Measurements from ENCODE around the gene LBHD2. TPM values are rescaled to one million over a fixed set of nuclear protein-coding genes. Genes with fewer than 3 reads are reported as not detected.
"Not testable (repeated sequence)": the region's sequence is repeated elsewhere in the genome, so short reads cannot be mapped to it uniquely, and the experiment has no call there.

Gene LBHD2
- total RNA-seq, 1 donor from 2014 or later, result not detected

DNA sequence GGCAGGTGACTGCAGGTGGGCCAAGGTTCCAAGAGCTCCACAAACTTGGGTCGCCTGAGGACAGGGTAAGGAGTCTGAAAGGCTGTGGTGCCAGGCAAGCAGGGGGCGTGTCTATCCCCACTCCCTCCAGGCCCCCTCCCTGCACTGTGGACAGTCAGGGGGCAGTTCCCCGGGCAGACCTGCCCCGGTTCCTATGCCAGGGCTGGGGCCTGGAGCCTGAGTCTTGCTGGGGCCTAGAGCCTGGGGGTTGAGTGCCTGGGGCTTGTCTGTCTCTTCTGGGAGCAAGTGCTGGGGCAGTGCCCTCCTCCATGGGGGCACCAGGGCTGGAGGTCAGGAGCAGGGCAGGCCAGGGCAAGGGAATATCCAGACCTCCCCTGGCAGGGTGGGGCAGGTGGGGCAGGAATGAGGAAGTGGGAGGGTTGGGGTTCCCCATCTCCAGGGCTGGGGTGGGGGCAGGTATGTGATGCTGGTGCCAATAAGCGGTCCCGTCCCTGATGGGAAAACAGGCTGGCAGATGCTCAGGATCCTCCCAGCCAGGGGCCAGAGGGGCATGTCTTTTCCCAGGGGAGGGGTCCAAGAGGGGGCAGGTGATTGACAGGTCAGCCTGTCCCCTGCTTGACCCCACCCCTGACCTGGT lies 27.3 kb downstream of the LBHD2 start:
- no peak for DNase-seq (ENCODE audit: low spot score)
- Mint-ChIP-seq H3K4me1 (ENCODE audit: unreplicated experiment) (peaks cover 7% of the 10 kb centered on the region), H3K36me3 (ENCODE audit: low read depth, unreplicated experiment) (no peaks in the 10 kb centered on the region), H3K27ac (ENCODE audit: unreplicated experiment) (no peak overlapping the region), H3K4me3 (ENCODE audit: unreplicated experiment) (no peak overlapping the region), H3K9me3 (ENCODE audit: unreplicated experiment) (no peaks in the 10 kb centered on the region), H3K27me3 (ENCODE audit: unreplicated experiment) (peaks cover 6% of the 10 kb centered on the region)
- TF ChIP-seq, protein P1, sequence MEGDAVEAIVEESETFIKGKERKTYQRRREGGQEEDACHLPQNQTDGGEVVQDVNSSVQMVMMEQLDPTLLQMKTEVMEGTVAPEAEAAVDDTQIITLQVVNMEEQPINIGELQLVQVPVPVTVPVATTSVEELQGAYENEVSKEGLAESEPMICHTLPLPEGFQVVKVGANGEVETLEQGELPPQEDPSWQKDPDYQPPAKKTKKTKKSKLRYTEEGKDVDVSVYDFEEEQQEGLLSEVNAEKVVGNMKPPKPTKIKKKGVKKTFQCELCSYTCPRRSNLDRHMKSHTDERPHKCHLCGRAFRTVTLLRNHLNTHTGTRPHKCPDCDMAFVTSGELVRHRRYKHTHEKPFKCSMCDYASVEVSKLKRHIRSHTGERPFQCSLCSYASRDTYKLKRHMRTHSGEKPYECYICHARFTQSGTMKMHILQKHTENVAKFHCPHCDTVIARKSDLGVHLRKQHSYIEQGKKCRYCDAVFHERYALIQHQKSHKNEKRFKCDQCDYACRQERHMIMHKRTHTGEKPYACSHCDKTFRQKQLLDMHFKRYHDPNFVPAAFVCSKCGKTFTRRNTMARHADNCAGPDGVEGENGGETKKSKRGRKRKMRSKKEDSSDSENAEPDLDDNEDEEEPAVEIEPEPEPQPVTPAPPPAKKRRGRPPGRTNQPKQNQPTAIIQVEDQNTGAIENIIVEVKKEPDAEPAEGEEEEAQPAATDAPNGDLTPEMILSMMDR (IDR thresholded peaks at IDR 0.05; ENCODE audit: unreplicated experiment), result no peak

DNA sequence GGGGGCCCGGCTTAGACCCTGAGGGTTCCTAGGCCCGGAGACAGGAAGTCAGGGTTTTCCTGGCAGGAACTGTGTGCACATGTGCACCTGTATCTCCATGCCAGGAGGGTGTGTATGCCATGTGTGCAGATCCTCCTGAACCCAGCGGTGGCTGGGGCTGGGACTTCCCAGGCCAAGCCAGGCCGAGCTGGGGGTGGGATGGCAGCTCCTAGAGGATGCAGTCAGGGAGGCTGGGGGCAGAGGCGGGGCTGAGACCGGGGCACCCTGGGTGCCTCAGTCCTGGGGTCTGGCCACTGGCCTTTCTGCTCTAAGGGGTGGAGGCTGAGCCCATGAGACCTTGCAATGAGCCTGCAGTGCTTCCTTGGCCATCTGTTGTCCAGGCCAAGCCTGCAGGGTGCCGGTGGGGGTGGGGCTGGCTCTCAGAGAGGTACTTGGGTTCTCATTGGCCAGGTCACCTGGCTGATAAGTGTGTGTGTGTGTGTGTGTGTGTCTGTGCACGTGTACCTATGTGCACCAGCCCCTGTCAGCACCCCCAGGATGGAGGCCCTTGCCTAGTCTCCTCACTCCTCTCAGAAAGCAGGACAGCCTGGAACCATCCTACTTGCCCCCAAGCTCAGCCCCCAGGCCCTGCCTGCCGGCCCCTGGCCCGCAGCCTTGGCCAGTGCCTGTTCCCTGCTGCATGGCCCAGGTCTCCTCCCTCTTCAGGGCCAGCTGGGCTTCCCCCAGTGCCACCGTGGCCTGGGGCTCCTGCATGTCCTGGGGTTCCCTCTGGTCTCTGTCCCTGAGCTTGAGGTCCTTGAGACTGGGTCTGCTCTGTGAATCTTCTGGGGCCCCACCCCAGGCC lies 28.6 kb downstream of the LBHD2 start:
- H3K4me1 Mint-ChIP-seq (ENCODE audit: unreplicated experiment), result peaks cover 9% of the 10 kb centered on the region
- TF ChIP-seq, protein P1 (IDR thresholded peaks at IDR 0.05; ENCODE audit: unreplicated experiment), result no peak
- H3K27ac Mint-ChIP-seq (ENCODE audit: unreplicated experiment), result no peak overlapping the region
- peaks cover 8% of the 10 kb centered on the region for H3K27me3 Mint-ChIP-seq (ENCODE audit: unreplicated experiment)
- H3K4me3 Mint-ChIP-seq (ENCODE audit: unreplicated experiment), result no peak overlapping the region
- no peaks in the 10 kb centered on the region for H3K36me3 Mint-ChIP-seq (ENCODE audit: low read depth, unreplicated experiment)
- DNase-seq (ENCODE audit: low spot score), result no peak
- no peaks in the 10 kb centered on the region for H3K9me3 Mint-ChIP-seq (ENCODE audit: unreplicated experiment)

GRCh38 chr14:103113303-103113702 lies 29.3 kb downstream of the LBHD2 start:
- peaks cover 8% of the 10 kb centered on the region for H3K27me3 Mint-ChIP-seq (ENCODE audit: unreplicated experiment)
- H3K4me1 Mint-ChIP-seq (ENCODE audit: unreplicated experiment), result peaks cover 9% of the 10 kb centered on the region
- TF ChIP-seq, protein P1 (IDR thresholded peaks at IDR 0.05; ENCODE audit: unreplicated experiment), result no peak
- H3K36me3 Mint-ChIP-seq (ENCODE audit: low read depth, unreplicated experiment), result no peaks in the 10 kb centered on the region
- no peak overlapping the region for H3K27ac Mint-ChIP-seq (ENCODE audit: unreplicated experiment)
- H3K4me3 Mint-ChIP-seq (ENCODE audit: unreplicated experiment), result no peak overlapping the region
- no peak for DNase-seq (ENCODE audit: low spot score)
- no peaks in the 10 kb centered on the region for H3K9me3 Mint-ChIP-seq (ENCODE audit: unreplicated experiment)

- Mint-ChIP-seq H3K4me1 (ENCODE audit: unreplicated experiment) (peaks cover 9% of the 10 kb centered on the region), H3K9me3 (ENCODE audit: unreplicated experiment) (no peaks in the 10 kb centered on the region), H3K4me3 (ENCODE audit: unreplicated experiment) (no peak overlapping the region), H3K36me3 (ENCODE audit: low read depth, unreplicated experiment) (no peaks in the 10 kb centered on the region), H3K27ac (ENCODE audit: unreplicated experiment) (no peak overlapping the region), H3K27me3 (ENCODE audit: unreplicated experiment) (peaks cover 8% of the 10 kb centered on the region)
- TF ChIP-seq, protein P1 (IDR thresholded peaks at IDR 0.05; ENCODE audit: unreplicated experiment), result no peak
- DNase-seq (ENCODE audit: low spot score), result no peak
Measured at GRCh38 chr14:103113774-103114173, 29.8 kb downstream of the LBHD2 start.

DNA sequence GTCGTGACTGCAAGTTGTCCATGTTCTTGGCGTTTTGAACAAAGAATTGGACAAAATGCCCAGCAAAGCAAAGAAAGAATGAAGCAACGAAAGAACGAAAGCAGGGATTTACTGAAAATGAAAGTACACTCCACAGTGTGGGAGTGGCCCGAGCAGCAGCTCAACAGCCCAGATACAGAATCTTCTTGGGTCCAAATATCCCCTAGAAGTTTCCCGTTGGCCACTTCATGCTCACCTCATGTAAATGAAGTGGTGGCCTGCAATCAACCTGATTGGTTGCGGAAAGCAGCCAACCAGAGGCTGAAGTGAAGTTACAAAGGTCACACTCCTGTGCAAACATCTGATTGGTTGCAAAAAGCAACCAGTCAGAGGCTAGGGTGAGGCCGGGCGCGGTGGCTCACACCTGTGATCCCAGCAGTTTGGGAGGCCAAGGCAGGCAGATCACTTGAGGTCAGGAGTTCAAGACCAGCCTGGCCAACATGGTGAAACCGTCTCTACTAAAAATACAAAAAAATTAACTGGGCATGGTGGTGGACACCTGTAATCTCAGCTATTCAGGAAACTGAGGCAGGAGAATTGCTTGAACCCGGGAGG lies 31.2 kb downstream of the LBHD2 start:
- H3K27ac Mint-ChIP-seq (ENCODE audit: unreplicated experiment); H3K36me3 Mint-ChIP-seq (ENCODE audit: low read depth, unreplicated experiment); H3K9me3 Mint-ChIP-seq (ENCODE audit: unreplicated experiment); H3K4me3 Mint-ChIP-seq (ENCODE audit: unreplicated experiment); DNase-seq (ENCODE audit: low spot score); H3K27me3 Mint-ChIP-seq (ENCODE audit: unreplicated experiment): not testable (repeated sequence)
- peaks cover 13% of the 10 kb centered on the region for H3K4me1 Mint-ChIP-seq (ENCODE audit: unreplicated experiment)
